D721Med (cell line): ENCODE results near the gene DNAJC5G.

Source experiments
- DNase-seq: peaks from one replicate; pipeline ENCODE4 v3.0.0; 2011; ENCODE audit warnings: low spot score; ENCODE audit not compliant: insufficient read length
- FAIRE-seq: peaks from 2 replicates; lab custom pipeline; 2011; peaks lifted over from hg19 to GRCh38; lab: Jason Lieb, UNC
- TF ChIP-seq, protein P1 (sequence below): IDR thresholded peaks from 2 replicates; pipeline ENCODE4 v1.5.1; 2012; ENCODE audit warnings: mild to moderate bottlenecking, control low read depth; ENCODE audit not compliant: insufficient read depth; ENCODE audit errors: missing control alignments

The DNAJC5G gene

DNA sequence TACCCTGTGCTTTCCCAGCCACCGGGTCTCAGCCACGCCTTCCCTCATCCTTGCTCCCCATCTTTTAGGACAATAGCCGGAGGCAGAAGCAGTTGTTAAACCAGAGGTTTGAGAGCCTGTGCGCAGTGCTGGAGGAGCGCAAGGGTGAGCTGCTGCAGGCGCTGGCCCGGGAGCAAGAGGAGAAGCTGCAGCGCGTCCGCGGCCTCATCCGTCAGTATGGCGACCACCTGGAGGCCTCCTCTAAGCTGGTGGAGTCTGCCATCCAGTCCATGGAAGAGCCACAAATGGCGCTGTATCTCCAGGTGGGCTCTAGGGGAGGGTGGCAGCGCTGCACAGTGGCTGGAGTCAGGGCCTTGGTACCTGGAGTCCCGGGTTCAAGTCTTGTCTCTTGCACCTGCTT lies 30.3 kb downstream of the DNAJC5G start:
- FAIRE-seq: no peak
- DNase-seq: no peak
- TF ChIP-seq, protein P1, sequence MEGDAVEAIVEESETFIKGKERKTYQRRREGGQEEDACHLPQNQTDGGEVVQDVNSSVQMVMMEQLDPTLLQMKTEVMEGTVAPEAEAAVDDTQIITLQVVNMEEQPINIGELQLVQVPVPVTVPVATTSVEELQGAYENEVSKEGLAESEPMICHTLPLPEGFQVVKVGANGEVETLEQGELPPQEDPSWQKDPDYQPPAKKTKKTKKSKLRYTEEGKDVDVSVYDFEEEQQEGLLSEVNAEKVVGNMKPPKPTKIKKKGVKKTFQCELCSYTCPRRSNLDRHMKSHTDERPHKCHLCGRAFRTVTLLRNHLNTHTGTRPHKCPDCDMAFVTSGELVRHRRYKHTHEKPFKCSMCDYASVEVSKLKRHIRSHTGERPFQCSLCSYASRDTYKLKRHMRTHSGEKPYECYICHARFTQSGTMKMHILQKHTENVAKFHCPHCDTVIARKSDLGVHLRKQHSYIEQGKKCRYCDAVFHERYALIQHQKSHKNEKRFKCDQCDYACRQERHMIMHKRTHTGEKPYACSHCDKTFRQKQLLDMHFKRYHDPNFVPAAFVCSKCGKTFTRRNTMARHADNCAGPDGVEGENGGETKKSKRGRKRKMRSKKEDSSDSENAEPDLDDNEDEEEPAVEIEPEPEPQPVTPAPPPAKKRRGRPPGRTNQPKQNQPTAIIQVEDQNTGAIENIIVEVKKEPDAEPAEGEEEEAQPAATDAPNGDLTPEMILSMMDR: no peak

DNA sequence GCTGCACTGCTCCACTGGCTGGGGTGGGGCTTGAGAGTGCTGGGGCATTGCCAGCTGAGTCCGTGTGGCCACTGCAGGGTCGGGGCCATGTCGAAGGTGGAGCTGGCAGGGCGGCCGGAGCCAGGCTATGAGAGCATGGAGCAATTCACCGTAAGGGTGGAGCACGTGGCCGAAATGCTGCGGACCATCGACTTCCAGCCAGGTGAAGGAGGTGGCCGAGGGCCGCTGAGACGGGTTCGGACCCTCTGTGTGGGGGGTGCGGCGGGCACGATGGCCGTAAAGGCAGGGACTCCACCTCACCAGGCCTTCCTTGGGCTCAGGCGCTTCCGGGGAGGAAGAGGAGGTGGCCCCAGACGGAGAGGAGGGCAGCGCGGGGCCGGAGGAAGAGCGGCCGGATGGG lies 30.9 kb downstream of the DNAJC5G start:
- TF ChIP-seq, protein P1: no peak
- no peak for DNase-seq
- no peak for FAIRE-seq

GRCh38 chr2:27306573-27307286 lies 31.5 kb downstream of the DNAJC5G start:
- FAIRE-seq: no peak

DNA sequence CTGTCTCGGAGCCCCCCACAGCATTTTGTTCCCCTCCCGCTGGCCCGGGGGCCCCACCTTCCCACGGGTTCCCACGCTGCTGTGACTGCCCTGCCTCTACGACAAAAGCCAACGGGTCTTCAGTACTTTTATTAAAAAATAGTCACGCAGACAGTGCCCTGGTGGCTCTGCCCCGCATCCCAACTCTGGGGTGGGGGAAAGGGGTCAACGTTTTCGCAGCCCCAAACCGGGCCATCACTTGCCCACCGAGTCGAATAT lies 32.0 kb downstream of the DNAJC5G start:
- FAIRE-seq (no peak), DNase-seq (no peak)
- TF ChIP-seq, protein P1: no peak

More at GRCh38 chr2:27306573-27307286, 31.5 kb downstream of the DNAJC5G start:
- TF ChIP-seq, protein P1: no peak
- DNase-seq: no peak

GRCh38 chr2:27307545-27308358 lies 32.5 kb downstream of the DNAJC5G start:
- FAIRE-seq (no peak), DNase-seq (no peak)
- TF ChIP-seq, protein P1: no peak

- TF ChIP-seq, protein P1: no peak
- no peak for FAIRE-seq
- DNase-seq: no peak
Observed at GRCh38 chr2:27308359-27308881, 33.2 kb downstream of the DNAJC5G start, which contains the start of gene UCN. Gene UCN (minus strand): TSS chr2:27308445. CDS start chr2:27307895, 550 bp downstream.
